ENCODE measurements around the gene REV3L. TPM values are rescaled to one million over a fixed set of nuclear protein-coding genes. Genes with fewer than 3 reads are reported as not detected.

REV3L gene
- total and polyA plus RNA-seq, 2 of the 13 experiments (the other 11 are each of a cell fraction or from before 2014, with no cell fraction given) = 12.8 to 31.3 TPM

DNA sequence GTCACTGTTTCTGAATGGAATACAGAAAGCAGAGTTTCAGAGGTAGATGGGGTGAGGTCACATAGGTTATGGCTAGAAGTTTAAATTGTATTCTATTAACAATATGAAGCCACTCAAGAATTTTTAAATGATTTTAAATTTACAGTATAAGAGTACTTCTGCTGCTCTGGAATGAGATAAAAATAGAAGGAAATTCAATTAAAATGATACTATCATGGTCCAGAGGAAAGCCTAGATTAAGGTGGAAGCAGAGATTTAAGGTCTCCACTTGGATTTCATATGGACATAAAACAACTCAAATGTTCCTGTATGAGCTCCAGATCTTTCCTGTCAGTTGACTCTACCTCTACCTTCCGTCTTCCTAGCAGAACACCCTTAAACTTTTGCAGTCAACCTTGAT, 68.6 kb downstream of the REV3L start:
- CTCF ChIA-PET (ENCODE audit: low intra/inter-chr PET ratio, low total read pairs) = no interaction called here
- BruUV-seq (replicated peaks) = no TSS peak
- TF ChIP-seq RBFOX2 (IDR thresholded peaks at IDR 0.05; ENCODE audit: low read depth, low read length) (no peak), ZNF3 (CRISPR knock-in tag; IDR thresholded peaks at IDR 0.05) (no peak), ZNF644 (CRISPR knock-in tag; IDR thresholded peaks at IDR 0.05; ENCODE audit: low read depth) (no peak), ARID4A (CRISPR knock-in tag; IDR thresholded peaks at IDR 0.05; ENCODE audit: borderline replicate concordance) (no peak), ARID2 (CRISPR knock-in tag; IDR thresholded peaks at IDR 0.05; ENCODE audit: borderline replicate concordance) (no peak), ZNF510 (CRISPR knock-in tag; IDR thresholded peaks at IDR 0.05; ENCODE audit: low read depth) (no peak), ZMYM4 (CRISPR knock-in tag; IDR thresholded peaks at IDR 0.05) (no peak), ZBTB37 (CRISPR knock-in tag; IDR thresholded peaks at IDR 0.05) (no peak), ASH2L (IDR thresholded peaks at IDR 0.05; ENCODE audit: insufficient read length, low read depth, low read length) (no peak), NFE2L2 (IDR thresholded peaks at IDR 0.05; ENCODE audit: low read length) (no peak), ZNF768 (CRISPR knock-in tag; IDR thresholded peaks at IDR 0.05) (no peak), RAD51 (IDR thresholded peaks at IDR 0.05; ENCODE audit: borderline replicate concordance) (no peak), BCL6 (CRISPR knock-in tag; IDR thresholded peaks at IDR 0.05) (no peak)
- TF ChIP-seq, protein P1, sequence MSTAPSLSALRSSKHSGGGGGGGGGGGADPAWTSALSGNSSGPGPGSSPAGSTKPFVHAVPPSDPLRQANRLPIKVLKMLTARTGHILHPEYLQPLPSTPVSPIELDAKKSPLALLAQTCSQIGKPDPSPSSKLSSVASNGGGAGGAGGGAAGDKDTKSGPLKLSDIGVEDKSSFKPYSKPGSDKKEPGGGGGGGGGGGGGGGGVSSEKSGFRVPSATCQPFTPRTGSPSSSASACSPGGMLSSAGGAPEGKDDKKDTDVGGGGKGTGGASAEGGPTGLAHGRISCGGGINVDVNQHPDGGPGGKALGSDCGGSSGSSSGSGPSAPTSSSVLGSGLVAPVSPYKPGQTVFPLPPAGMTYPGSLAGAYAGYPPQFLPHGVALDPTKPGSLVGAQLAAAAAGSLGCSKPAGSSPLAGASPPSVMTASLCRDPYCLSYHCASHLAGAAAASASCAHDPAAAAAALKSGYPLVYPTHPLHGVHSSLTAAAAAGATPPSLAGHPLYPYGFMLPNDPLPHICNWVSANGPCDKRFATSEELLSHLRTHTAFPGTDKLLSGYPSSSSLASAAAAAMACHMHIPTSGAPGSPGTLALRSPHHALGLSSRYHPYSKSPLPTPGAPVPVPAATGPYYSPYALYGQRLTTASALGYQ (CRISPR knock-in tag; IDR thresholded peaks at IDR 0.05) = no peak
- TF ChIP-seq, protein P2, sequence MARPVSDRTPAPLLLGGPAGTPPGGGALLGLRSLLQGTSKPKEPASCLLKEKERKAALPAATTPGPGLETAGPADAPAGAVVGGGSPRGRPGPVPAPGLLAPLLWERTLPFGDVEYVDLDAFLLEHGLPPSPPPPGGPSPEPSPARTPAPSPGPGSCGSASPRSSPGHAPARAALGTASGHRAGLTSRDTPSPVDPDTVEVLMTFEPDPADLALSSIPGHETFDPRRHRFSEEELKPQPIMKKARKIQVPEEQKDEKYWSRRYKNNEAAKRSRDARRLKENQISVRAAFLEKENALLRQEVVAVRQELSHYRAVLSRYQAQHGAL (CRISPR knock-in tag; IDR thresholded peaks at IDR 0.05; ENCODE audit: not compliant biosample characterization) = no peak

More for the DNA sequence above, 68.6 kb downstream of the REV3L start:
- H2AFZ ChIP-seq (ENCODE audit: low read length) = no peak overlapping the region
- FAIRE-seq (no peak), ATAC-seq (no peak), DNase-seq (ENCODE audit: low spot score) (no peak)
- peaks cover 13% of the 10 kb centered on the region for H3K4me1 ChIP-seq (ENCODE audit: insufficient read depth, low read length)
- WGBS (ENCODE audit: low lambda C conversion rate) = 96% methylated on average over 1 of the region's 1 CpG
- no peaks in the 10 kb centered on the region for H3K27me3 ChIP-seq (ENCODE audit: control insufficient read depth in 1 of 2, insufficient read depth in 2 of 2, low read length in 2 of 2)
- H3K9ac ChIP-seq (ENCODE audit: insufficient read depth, low read depth, low read length) = no peak overlapping the region
- H3K36me3 ChIP-seq (replicated peaks in 1 of 2; ENCODE audit: control insufficient read depth in 1 of 2, insufficient read depth in 2 of 2, low read length in 2 of 2) = peaks cover 3 to 34% of the 10 kb centered on the region in 2 experiments; a peak in 4 of 5 replicates
- H4K20me1 ChIP-seq (ENCODE audit: insufficient read depth, low read length) = no peaks in the 10 kb centered on the region; the same call in 1 of the 2 replicates
- POLR2A ChIA-PET = no interaction called here
- H3K79me2 ChIP-seq (ENCODE audit: insufficient read depth, low read length) = peaks cover 29% of the 10 kb centered on the region
- H3K4me3 ChIP-seq (replicated peaks in 1 of 3; ENCODE audit: insufficient read depth in 1 of 3, low read depth in 2 of 3, low read length in 3 of 3) = no peak overlapping the region
- H3K27ac ChIP-seq (ENCODE audit: extremely low read length, insufficient read depth, low read length) = no peak overlapping the region
- H3K9me3 ChIP-seq (ENCODE audit: low read length) = no peaks in the 10 kb centered on the region
- no peak overlapping the region for H3K4me2 ChIP-seq (ENCODE audit: low read depth, low read length)
- in situ Hi-C loops (cut with HindIII; ENCODE audit: extremely low pct_ligation_motif_present, low pct_unique_long_range_greater_than_20kb) = no loop called here
- intact Hi-C loops (cut with micrococcal nuclease; ENCODE audit: unreplicated experiment) = no loop called here

Data from HepG2 (cell line).